Endodermal cell (in vitro differentiated cells): ENCODE measurements around the gene ANKRD33B. TPM values are rescaled to one million over a fixed set of nuclear protein-coding genes. Genes with fewer than 3 reads are reported as not detected.

Experiments
- DNase-seq: peaks from one replicate; pipeline ENCODE4 v3.0.0-alpha.2; 2017
- H3K27ac ChIP-seq: 2 replicates; pipeline ENCODE4 v1.5.1; 2013; ENCODE audit warnings: mild to moderate bottlenecking, low read depth, low read length, moderate library complexity
- H3K27me3 ChIP-seq: 2 replicates; pipeline ENCODE4 v1.6.1; 2013; ENCODE audit warnings: mild to moderate bottlenecking, low read length, moderate library complexity; ENCODE audit not compliant: insufficient read depth, control insufficient read depth, poor library complexity, severe bottlenecking
- H3K36me3 ChIP-seq: 2 replicates; pipeline ENCODE4 v1.7.0; 2013; ENCODE audit warnings: mild to moderate bottlenecking, low read length, moderate library complexity; ENCODE audit not compliant: control insufficient read depth, insufficient read depth
- H3K4me1 ChIP-seq: one replicate; pipeline ENCODE4 v1.7.0; 2013; ENCODE audit warnings: low read length; ENCODE audit not compliant: control insufficient read depth, insufficient read depth
- H3K4me3 ChIP-seq: 2 replicates; pipeline ENCODE4 v1.5.1; 2013; ENCODE audit warnings: mild to moderate bottlenecking, low read length, moderate library complexity
- H3K9ac ChIP-seq: 2 replicates; pipeline ENCODE4 v1.6.1; 2013; ENCODE audit warnings: mild to moderate bottlenecking, low read length, moderate library complexity; ENCODE audit not compliant: poor library complexity, severe bottlenecking; ENCODE audit errors: extremely low read depth
- H3K9me3 ChIP-seq: 2 replicates; pipeline ENCODE4 v1.6.1; 2013; ENCODE audit warnings: mild to moderate bottlenecking, low read length, moderate library complexity; ENCODE audit not compliant: control insufficient read depth
- H3K27ac Mint-ChIP-seq: 2 replicates; pipeline ENCODE4 v1.8.0; 2020; ENCODE audit warnings: mixed read lengths
- H3K27me3 Mint-ChIP-seq: 2 replicates; pipeline ENCODE4 v1.8.0; 2021; ENCODE audit warnings: mild to moderate bottlenecking, mixed read lengths; ENCODE audit not compliant: insufficient read depth
- H3K36me3 Mint-ChIP-seq: 2 replicates; pipeline ENCODE4 v1.8.0; 2020; ENCODE audit warnings: low read depth, mixed read lengths
- H3K4me1 Mint-ChIP-seq: 2 replicates; pipeline ENCODE4 v1.8.0; 2020; ENCODE audit warnings: mixed read lengths
- H3K4me3 Mint-ChIP-seq: 2 replicates; pipeline ENCODE4 v1.8.0; 2020; ENCODE audit warnings: mild to moderate bottlenecking, moderate library complexity, mixed read lengths
- H3K9me3 Mint-ChIP-seq: 2 replicates; pipeline ENCODE4 v1.8.0; 2020; ENCODE audit warnings: mild to moderate bottlenecking, mixed read lengths
- CTCF ChIP-seq: fragments of 200-600 bp; sonication (generic); conservative IDR thresholded peaks from 2 replicates; pipeline ENCODE4 v1.5.0; 2021; ENCODE audit warnings: antibody characterized with exemption, mild to moderate bottlenecking
- whole genome bisulfite sequencing, 2 experiments: methylation state at CpG; one replicate each; pipeline versions ENCODE4 v1.1.5 to v1.1.7; 2013; ENCODE audit warnings: missing lambda C conversion rate in 2 of 2, mixed read lengths in 1 of 2; ENCODE audit not compliant: insufficient coverage in 1 of 2, insufficient read length in 1 of 2; 5-methylcytosine and 5-hydroxymethylcytosine counted together
- total RNA-seq, 2 donors: library from RNA; stranded (reverse); fragmentation: NEBNext Ultra II Directional in 1 of 2; extraction: Animal tissue kit (Norgen Biotek cat#: 25700) in 1 of 2; gene quantifications; 2 replicates in 1 of 2; 3 replicates in 1 of 2; pipeline ENCODE4 v1.2.1, GENCODE V29; 2021

ANKRD33B gene
- total RNA-seq, 2 donors from 2014 or later = 21.9 to 37.2 TPM

GRCh38 chr5:10553476-10553875 lies 10.4 kb upstream of the ANKRD33B start:
- H3K27ac Mint-ChIP-seq = peak overlapping the region; percentile 100
- peaks cover 3% of the 10 kb centered on the region for H3K9me3 Mint-ChIP-seq
- DNase-seq = no peak
- H3K36me3 ChIP-seq = no peaks in the 10 kb centered on the region
- H3K9ac ChIP-seq = no peak overlapping the region
- peaks cover 6% of the 10 kb centered on the region for H3K4me1 ChIP-seq
- no peak overlapping the region for H3K27ac ChIP-seq
- H3K27me3 Mint-ChIP-seq = peaks cover 23% of the 10 kb centered on the region
- TF ChIP-seq CTCF = no peak
- H3K4me1 Mint-ChIP-seq = peaks cover 52% of the 10 kb centered on the region
- no peak overlapping the region for H3K4me3 Mint-ChIP-seq
- H3K27me3 ChIP-seq = no peaks in the 10 kb centered on the region
- H3K9me3 ChIP-seq = no peaks in the 10 kb centered on the region
- 93 to 96% methylated on average over 6 to 7 of the region's 7 CpGs for WGBS, 2 experiments
- H3K4me3 ChIP-seq = no peak overlapping the region
- no peaks in the 10 kb centered on the region for H3K36me3 Mint-ChIP-seq

GRCh38 chr5:10555277-10555684 lies 8.6 kb upstream of the ANKRD33B start:
- H3K36me3 ChIP-seq = no peaks in the 10 kb centered on the region
- H3K27me3 ChIP-seq = no peaks in the 10 kb centered on the region
- peaks cover 37% of the 10 kb centered on the region for H3K27me3 Mint-ChIP-seq
- no peak overlapping the region for H3K4me3 ChIP-seq
- H3K9me3 ChIP-seq = no peaks in the 10 kb centered on the region
- no peak for TF ChIP-seq CTCF
- no peak overlapping the region for H3K9ac ChIP-seq
- H3K4me1 Mint-ChIP-seq = peaks cover 58% of the 10 kb centered on the region
- 78 to 85% methylated on average over 8 of the region's 8 CpGs for WGBS, 2 experiments
- no peaks in the 10 kb centered on the region for H3K36me3 Mint-ChIP-seq
- H3K27ac ChIP-seq = no peak overlapping the region
- peak overlapping the region; percentile 77 for H3K27ac Mint-ChIP-seq
- no peak overlapping the region for H3K4me3 Mint-ChIP-seq
- H3K4me1 ChIP-seq = peaks cover 13% of the 10 kb centered on the region
- no peaks in the 10 kb centered on the region for H3K9me3 Mint-ChIP-seq
- no peak for DNase-seq

- no peak overlapping the region for H3K9ac ChIP-seq
- no peaks in the 10 kb centered on the region for H3K27me3 ChIP-seq
- no peaks in the 10 kb centered on the region for H3K9me3 ChIP-seq
- no peak for TF ChIP-seq CTCF
- Mint-ChIP-seq H3K4me1 (peaks cover 51% of the 10 kb centered on the region), H3K4me3 (no peak overlapping the region), H3K27ac (peak overlapping the region; percentile 69), H3K27me3 (peaks cover 48% of the 10 kb centered on the region), H3K36me3 (no peaks in the 10 kb centered on the region), H3K9me3 (no peaks in the 10 kb centered on the region)
- DNase-seq = peak; percentile 72
- H3K36me3 ChIP-seq = no peaks in the 10 kb centered on the region
- H3K4me1 ChIP-seq = peaks cover 13% of the 10 kb centered on the region
- no peak overlapping the region for H3K4me3 ChIP-seq
- no peak overlapping the region for H3K27ac ChIP-seq
- 80 to 93% methylated on average over 1 to 3 of the region's 3 CpGs for WGBS, 2 experiments
These were observed 7.5 kb upstream of the ANKRD33B start for GRCh38 chr5:10556289-10556807.
